ENCODE data around the gene PPP2R5D. TPM values are rescaled to one million over a fixed set of nuclear protein-coding genes. Genes with fewer than 3 reads are reported as not detected.
A peak's percentile ranks its signal among the peaks of the same experiment; 100 is the strongest.

PPP2R5D gene
- polyA plus RNA-seq, 3 donors, result 10.3 to 24.9 (median 14.9) TPM

DNA sequence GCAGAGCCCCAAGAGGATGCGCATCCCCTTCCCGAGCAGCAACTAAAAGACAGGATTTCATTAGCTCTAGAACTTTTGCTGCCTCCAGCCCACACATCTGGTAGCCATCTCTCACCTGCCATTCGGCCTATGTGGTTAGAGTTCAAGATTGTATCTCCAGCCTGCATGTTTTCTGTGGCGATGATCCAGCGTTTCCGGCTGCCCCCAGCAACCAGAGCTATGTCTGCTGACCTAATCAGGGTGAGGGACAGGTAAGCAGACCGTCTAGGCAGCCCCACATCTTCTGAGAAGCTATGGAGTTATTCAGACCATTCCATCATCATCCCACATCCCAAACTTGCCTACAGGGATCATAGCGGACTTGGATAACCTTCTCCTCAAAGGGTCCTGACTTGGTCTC lies 71.6 kb downstream of the PPP2R5D start:
- no peak overlapping the region for H3K4me3 ChIP-seq (replicated peaks in 1 of 3; ENCODE audit: low read depth in 2 of 3, low read length in 3 of 3)
- Mint-ChIP-seq H3K27ac (peak overlapping the region in 2 of 7 donors; percentile 1 to 2), H3K27me3 (ENCODE audit: low read depth in 3 of 3) (peaks cover 0 to 2% (median 2%) of the 10 kb centered on the region in 3 donors), H3K4me3 (no peak overlapping the region), H3K9me3 (no peaks in the 10 kb centered on the region), H3K36me3 (peaks cover 21 to 29% of the 10 kb centered on the region in 2 donors), H3K4me1 (peaks cover 49% of the 10 kb centered on the region)
- H3K79me2 ChIP-seq (ENCODE audit: insufficient read depth, low read length), result peaks cover 19% of the 10 kb centered on the region
- H3K9ac ChIP-seq (ENCODE audit: insufficient read depth, low read length, poor library complexity, severe bottlenecking), result no peak overlapping the region
- no peak overlapping the region for H3K4me2 ChIP-seq (replicated peaks; ENCODE audit: extremely low read depth, low read length, poor library complexity, severe bottlenecking)
- peaks cover 4 to 21% of the 10 kb centered on the region in 2 donors for H3K36me3 ChIP-seq (replicated peaks in 1 of 2; ENCODE audit: control insufficient read depth in 1 of 2, insufficient read depth in 2 of 2, low read length in 2 of 2)
- peaks cover 26 to 43% of the 10 kb centered on the region in 2 donors for H3K4me1 ChIP-seq (ENCODE audit: control insufficient read depth in 1 of 2, insufficient read depth in 2 of 2, low read length in 2 of 2)
- no peak for DNase-seq
- no peaks in the 10 kb centered on the region for H3K27me3 ChIP-seq (ENCODE audit: control insufficient read depth in 2 of 2, insufficient read depth in 2 of 2, low read length in 2 of 2)
- H3K27ac ChIP-seq (ENCODE audit: low read depth in 1 of 2, low read length in 2 of 2), result no peak overlapping the region
- TF ChIP-seq, protein P1, sequence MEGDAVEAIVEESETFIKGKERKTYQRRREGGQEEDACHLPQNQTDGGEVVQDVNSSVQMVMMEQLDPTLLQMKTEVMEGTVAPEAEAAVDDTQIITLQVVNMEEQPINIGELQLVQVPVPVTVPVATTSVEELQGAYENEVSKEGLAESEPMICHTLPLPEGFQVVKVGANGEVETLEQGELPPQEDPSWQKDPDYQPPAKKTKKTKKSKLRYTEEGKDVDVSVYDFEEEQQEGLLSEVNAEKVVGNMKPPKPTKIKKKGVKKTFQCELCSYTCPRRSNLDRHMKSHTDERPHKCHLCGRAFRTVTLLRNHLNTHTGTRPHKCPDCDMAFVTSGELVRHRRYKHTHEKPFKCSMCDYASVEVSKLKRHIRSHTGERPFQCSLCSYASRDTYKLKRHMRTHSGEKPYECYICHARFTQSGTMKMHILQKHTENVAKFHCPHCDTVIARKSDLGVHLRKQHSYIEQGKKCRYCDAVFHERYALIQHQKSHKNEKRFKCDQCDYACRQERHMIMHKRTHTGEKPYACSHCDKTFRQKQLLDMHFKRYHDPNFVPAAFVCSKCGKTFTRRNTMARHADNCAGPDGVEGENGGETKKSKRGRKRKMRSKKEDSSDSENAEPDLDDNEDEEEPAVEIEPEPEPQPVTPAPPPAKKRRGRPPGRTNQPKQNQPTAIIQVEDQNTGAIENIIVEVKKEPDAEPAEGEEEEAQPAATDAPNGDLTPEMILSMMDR (IDR thresholded peaks at IDR 0.05), result no peak
- no peaks in the 10 kb centered on the region for H4K20me1 ChIP-seq (ENCODE audit: insufficient read depth, low read length)
- no peaks in the 10 kb centered on the region for H3K9me3 ChIP-seq (replicated peaks in 1 of 2; ENCODE audit: control insufficient read depth in 1 of 2, insufficient read depth in 1 of 2, low read length in 2 of 2)
- no peak overlapping the region for H2AFZ ChIP-seq (ENCODE audit: insufficient read depth, low read depth, low read length, poor library complexity, severe bottlenecking)
- 88% methylated on average over 8 of the region's 8 CpGs for WGBS (ENCODE audit: insufficient coverage)
- intact Hi-C loops (cut with micrococcal nuclease), result loop anchor here in 1 of 2 donors (10.0 kb wide), 1 partner anchor 119 kb away; the partner anchor contains the start of gene SRF

DNA sequence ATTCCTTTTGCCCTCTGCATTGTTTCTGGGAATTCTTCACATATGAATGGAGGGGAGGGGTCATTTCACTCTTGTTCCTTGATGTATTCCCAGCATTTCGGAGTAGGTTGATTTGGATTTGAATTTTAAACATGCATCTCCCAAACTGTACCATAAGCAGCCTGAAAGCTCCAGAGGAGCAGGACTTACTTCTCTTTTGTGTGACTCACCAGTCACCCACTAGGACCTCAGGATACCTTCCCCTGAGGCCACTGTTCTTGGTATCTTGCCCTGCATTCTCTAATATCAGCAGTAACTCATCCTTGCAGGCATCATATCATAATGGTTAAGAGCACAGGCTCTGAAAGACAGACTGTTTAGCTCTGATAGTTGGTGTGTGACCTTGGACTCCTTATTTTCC lies 74.2 kb downstream of the PPP2R5D start:
- Histone ChIP-seq H3K9me3 (replicated peaks in 1 of 2; ENCODE audit: control insufficient read depth in 1 of 2, insufficient read depth in 1 of 2, low read length in 2 of 2) (no peaks in the 10 kb centered on the region), H2AFZ (ENCODE audit: insufficient read depth, low read depth, low read length, poor library complexity, severe bottlenecking) (peak overlapping the region; percentile 99), H3K36me3 (replicated peaks in 1 of 2; ENCODE audit: control insufficient read depth in 1 of 2, insufficient read depth in 2 of 2, low read length in 2 of 2) (peaks cover 4 to 17% of the 10 kb centered on the region in 2 donors), H3K4me2 (replicated peaks; ENCODE audit: extremely low read depth, low read length, poor library complexity, severe bottlenecking) (peak overlapping the region; percentile 99), H3K27me3 (ENCODE audit: control insufficient read depth in 2 of 2, insufficient read depth in 2 of 2, low read length in 2 of 2) (no peaks in the 10 kb centered on the region), H3K4me1 (ENCODE audit: control insufficient read depth in 1 of 2, insufficient read depth in 2 of 2, low read length in 2 of 2) (peaks cover 17 to 31% of the 10 kb centered on the region in 2 donors), H4K20me1 (ENCODE audit: insufficient read depth, low read length) (no peaks in the 10 kb centered on the region), H3K79me2 (ENCODE audit: insufficient read depth, low read length) (peaks cover 17% of the 10 kb centered on the region), H3K27ac (ENCODE audit: low read depth in 1 of 2, low read length in 2 of 2) (peak overlapping the region in 1 of 2 donors; percentile 99), H3K4me3 (replicated peaks in 1 of 3; ENCODE audit: low read depth in 2 of 3, low read length in 3 of 3) (peak overlapping the region; percentile 69 to 99 (median 98)), H3K9ac (ENCODE audit: insufficient read depth, low read length, poor library complexity, severe bottlenecking) (peak overlapping the region; percentile 90)
- H3K27ac Mint-ChIP-seq, result peak overlapping the region; percentile 90 to 100 (median 99)
- H3K9me3 Mint-ChIP-seq, result no peaks in the 10 kb centered on the region
- WGBS (ENCODE audit: insufficient coverage), result no CpG with 5 or more reads among the region's 1 CpG
- TF ChIP-seq, protein P1 (IDR thresholded peaks at IDR 0.05), result no peak
- H3K4me3 Mint-ChIP-seq, result peak overlapping the region; percentile 85 to 96
- peak in 2 of 3 donors; percentile 27 to 37 for DNase-seq
- intact Hi-C loops (cut with micrococcal nuclease), result loop anchor here (2.0 to 10.0 kb wide), 3 partner anchors 44 to 116 kb away; partner anchors contain the start of genes KLHDC3 (in 2 of the 2) and SRF (in 1 of the 2)
- peaks cover 31% of the 10 kb centered on the region for H3K4me1 Mint-ChIP-seq
- H3K36me3 Mint-ChIP-seq, result peaks cover 19 to 25% of the 10 kb centered on the region in 2 donors
- H3K27me3 Mint-ChIP-seq (ENCODE audit: low read depth in 3 of 3), result peaks cover 0 to 2% (median 0%) of the 10 kb centered on the region in 3 donors

Measured in CD14-positive monocyte (primary cell).